Measurements from ENCODE around the gene CCNE1. TPM values are rescaled to one million over a fixed set of nuclear protein-coding genes. Genes with fewer than 3 reads are reported as not detected.

Gene CCNE1
- 3.9 and 4.6 TPM in 2 replicates for total RNA-seq
- long read RNA-seq, partial matches to known transcripts, result 1 of 2 reads
- long read RNA-seq, other reads (novel, unspliced or antisense), result 1 of 2 reads

DNA sequence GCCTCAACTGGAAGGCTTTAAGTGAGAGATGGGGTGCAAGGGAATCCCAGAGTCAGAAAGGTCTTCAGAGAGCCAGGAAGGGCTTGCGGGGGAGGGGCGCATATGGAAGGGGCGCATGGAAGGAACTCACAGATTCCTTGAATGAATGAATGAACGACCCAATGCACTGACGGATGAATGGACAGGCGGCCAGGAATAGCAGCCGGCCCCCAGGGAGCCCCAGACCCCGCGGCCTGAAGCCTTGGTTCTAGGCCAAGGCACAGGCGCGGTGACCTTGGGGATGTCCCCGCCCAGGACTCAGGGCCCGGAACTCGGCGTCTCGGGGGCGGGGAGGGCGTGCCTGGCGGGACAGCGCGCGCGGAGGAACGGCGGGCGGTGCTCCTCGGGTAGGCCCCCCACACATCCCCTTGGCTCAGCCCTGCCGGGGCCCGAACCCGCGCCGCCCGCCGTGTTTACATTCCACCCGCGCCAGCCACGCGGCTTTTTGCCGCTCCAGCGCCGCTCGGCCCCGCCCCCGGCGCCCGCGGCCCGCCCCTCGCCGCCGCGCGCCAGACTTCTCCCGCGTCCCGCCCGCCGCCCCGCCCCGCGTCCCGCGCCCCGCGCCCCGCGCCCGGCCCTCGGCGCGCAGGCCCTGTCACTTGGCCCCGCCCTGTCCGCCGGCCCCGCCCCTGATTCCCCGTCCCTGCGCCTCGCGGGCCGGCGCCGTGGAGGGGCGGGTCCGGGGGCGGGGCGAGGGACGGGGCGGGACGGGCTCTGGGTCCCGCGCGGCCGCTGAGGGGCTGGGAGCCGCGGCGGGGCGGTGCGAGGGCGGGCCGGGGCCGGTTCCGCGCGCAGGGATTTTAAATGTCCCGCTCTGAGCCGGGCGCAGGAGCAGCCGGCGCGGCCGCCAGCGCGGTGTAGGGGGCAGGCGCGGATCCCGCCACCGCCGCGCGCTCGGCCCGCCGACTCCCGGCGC, at the start of gene CCNE1:
Gene CCNE1, plus strand, starts transcription at position 867 of the 955 bp plus-strand sequence. CDS start 565 bp downstream, outside the sequence.
- Mint-ChIP-seq H3K4me1 (ENCODE audit: unreplicated experiment) (peaks cover 3% of the 10 kb centered on the region), H3K9me3 (ENCODE audit: unreplicated experiment) (no peaks in the 10 kb centered on the region), H3K27ac (ENCODE audit: unreplicated experiment) (no peak within 1 kb of the TSS), H3K27me3 (ENCODE audit: unreplicated experiment) (no peaks in the 10 kb centered on the region), H3K36me3 (ENCODE audit: unreplicated experiment) (no peaks in the 10 kb centered on the region), H3K4me3 (ENCODE audit: unreplicated experiment) (peak within 1 kb of the TSS; percentile 81)
- TF ChIP-seq, protein P1, sequence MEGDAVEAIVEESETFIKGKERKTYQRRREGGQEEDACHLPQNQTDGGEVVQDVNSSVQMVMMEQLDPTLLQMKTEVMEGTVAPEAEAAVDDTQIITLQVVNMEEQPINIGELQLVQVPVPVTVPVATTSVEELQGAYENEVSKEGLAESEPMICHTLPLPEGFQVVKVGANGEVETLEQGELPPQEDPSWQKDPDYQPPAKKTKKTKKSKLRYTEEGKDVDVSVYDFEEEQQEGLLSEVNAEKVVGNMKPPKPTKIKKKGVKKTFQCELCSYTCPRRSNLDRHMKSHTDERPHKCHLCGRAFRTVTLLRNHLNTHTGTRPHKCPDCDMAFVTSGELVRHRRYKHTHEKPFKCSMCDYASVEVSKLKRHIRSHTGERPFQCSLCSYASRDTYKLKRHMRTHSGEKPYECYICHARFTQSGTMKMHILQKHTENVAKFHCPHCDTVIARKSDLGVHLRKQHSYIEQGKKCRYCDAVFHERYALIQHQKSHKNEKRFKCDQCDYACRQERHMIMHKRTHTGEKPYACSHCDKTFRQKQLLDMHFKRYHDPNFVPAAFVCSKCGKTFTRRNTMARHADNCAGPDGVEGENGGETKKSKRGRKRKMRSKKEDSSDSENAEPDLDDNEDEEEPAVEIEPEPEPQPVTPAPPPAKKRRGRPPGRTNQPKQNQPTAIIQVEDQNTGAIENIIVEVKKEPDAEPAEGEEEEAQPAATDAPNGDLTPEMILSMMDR (IDR thresholded peaks at IDR 0.05), result no peak
- peak; percentile 96 for DNase-seq (ENCODE audit: extremely low spot score, unreplicated experiment)

DNA sequence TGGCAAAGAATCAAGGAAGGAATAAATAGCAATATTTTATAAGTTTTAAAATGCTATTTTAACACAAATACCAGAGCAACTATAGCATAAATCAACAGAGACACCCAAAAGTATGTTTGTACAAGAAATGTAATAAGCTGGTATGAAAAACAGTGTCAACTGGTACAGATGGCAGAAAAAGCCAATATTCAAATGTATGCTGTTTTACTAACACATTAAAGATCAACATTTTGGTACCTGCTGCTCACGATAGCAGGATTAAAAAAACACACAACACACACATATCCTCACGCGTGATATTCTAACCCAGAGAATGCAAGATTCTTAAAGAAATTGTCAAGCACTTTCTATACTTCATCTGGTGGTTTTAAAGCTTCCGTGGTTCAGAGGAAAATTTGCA, 48.6 kb upstream of the CCNE1 start:
- H3K27ac Mint-ChIP-seq (ENCODE audit: unreplicated experiment), result no peak overlapping the region
- peaks cover 2% of the 10 kb centered on the region for H3K4me1 Mint-ChIP-seq (ENCODE audit: unreplicated experiment)
- no peak overlapping the region for H3K4me3 Mint-ChIP-seq (ENCODE audit: unreplicated experiment)
- TF ChIP-seq, protein P1 (IDR thresholded peaks at IDR 0.05), result no peak
- no peaks in the 10 kb centered on the region for H3K9me3 Mint-ChIP-seq (ENCODE audit: unreplicated experiment)
- no peaks in the 10 kb centered on the region for H3K36me3 Mint-ChIP-seq (ENCODE audit: unreplicated experiment)
- H3K27me3 Mint-ChIP-seq (ENCODE audit: unreplicated experiment), result peaks cover 4% of the 10 kb centered on the region
- DNase-seq (ENCODE audit: extremely low spot score, unreplicated experiment), result no peak

DNA sequence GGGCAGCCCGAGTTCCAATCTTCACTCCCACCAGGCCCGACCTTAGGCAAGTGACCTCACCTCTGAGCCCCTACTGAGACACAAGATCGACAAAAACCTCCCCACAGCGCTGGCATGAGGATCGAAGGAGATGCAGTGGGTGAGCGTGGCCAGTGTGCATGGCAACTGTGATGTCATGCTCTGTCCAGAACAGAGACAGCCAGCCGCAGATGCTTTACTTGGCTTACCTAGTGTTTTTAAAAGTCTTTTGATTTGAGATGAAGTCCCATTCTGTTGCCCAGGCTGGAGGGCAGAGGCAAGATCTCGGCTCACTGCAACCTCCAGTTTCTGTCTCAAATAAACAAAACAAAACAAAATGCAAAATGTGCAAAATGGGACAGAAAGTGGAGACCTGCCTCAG, 47.4 kb upstream of the CCNE1 start:
- Mint-ChIP-seq H3K9me3 (ENCODE audit: unreplicated experiment) (no peaks in the 10 kb centered on the region), H3K36me3 (ENCODE audit: unreplicated experiment) (no peaks in the 10 kb centered on the region), H3K4me3 (ENCODE audit: unreplicated experiment) (no peak overlapping the region), H3K27me3 (ENCODE audit: unreplicated experiment) (peaks cover 4% of the 10 kb centered on the region), H3K27ac (ENCODE audit: unreplicated experiment) (no peak overlapping the region), H3K4me1 (ENCODE audit: unreplicated experiment) (peaks cover 2% of the 10 kb centered on the region)
- TF ChIP-seq, protein P1 (IDR thresholded peaks at IDR 0.05), result no peak
- no peak for DNase-seq (ENCODE audit: extremely low spot score, unreplicated experiment)

DNA sequence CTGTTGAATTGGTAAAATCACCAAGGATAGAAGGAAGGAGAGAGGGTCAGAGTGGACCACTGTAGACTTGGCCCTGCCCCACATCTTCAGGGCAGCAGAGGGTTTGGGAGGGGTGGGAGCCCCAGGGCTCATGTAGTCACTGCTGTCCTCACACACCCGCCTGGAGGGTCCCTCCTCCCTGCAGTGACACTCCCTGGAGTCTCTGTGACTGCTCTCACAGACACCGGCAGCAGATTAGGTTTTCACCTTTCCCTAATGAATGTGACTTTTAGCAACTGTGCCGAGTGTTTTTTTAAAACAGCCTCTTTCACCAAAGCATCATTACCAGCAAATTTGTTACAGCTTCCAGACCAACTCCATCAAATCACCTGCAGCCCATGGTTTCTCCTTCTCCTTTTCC, 45.7 kb upstream of the CCNE1 start:
- Mint-ChIP-seq H3K9me3 (ENCODE audit: unreplicated experiment) (no peaks in the 10 kb centered on the region), H3K27ac (ENCODE audit: unreplicated experiment) (no peak overlapping the region), H3K4me3 (ENCODE audit: unreplicated experiment) (no peak overlapping the region), H3K36me3 (ENCODE audit: unreplicated experiment) (no peaks in the 10 kb centered on the region), H3K4me1 (ENCODE audit: unreplicated experiment) (no peaks in the 10 kb centered on the region), H3K27me3 (ENCODE audit: unreplicated experiment) (peaks cover 4% of the 10 kb centered on the region)
- no peak for DNase-seq (ENCODE audit: extremely low spot score, unreplicated experiment)
- TF ChIP-seq, protein P1 (IDR thresholded peaks at IDR 0.05), result no peak

DNA sequence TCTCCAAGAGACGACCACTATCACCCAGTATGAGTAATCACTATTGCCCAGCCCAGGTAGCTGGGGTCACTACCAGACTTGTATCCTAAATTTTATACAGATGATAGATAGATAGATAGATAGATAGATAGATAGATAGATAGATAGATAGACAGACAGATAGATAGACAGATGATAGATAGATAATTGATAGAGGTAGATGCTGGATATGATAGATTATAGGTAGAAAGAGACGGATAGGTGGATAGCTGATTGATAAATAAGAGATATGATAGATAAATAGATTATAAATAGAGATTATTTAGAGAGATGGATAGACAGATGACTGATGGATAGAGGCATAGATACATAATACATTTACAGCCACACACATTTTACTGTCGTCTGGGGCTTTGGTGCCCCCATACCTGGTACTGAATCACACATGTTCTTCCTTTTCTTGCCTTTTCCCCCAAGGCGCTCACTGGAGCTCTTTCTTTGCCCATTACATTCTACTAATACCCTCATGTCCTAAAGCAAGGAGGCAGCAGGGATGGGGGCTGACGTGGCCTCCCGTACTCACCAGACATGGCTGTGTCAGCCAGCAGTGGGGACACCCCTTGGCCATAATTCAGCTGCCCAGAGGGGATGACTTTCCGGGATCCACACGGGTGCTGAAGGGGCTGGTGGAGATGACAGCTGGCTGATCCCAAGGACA, 44.6 kb upstream of the CCNE1 start:
- Mint-ChIP-seq H3K4me1 (ENCODE audit: unreplicated experiment) (peaks cover 2% of the 10 kb centered on the region), H3K4me3 (ENCODE audit: unreplicated experiment) (no peak overlapping the region), H3K27me3 (ENCODE audit: unreplicated experiment) (peaks cover 4% of the 10 kb centered on the region), H3K27ac (ENCODE audit: unreplicated experiment) (no peak overlapping the region), H3K9me3 (ENCODE audit: unreplicated experiment) (no peaks in the 10 kb centered on the region), H3K36me3 (ENCODE audit: unreplicated experiment) (no peaks in the 10 kb centered on the region)
- TF ChIP-seq, protein P1 (IDR thresholded peaks at IDR 0.05), result no peak
- no peak for DNase-seq (ENCODE audit: extremely low spot score, unreplicated experiment)

Data from osteocyte (in vitro differentiated cells).